ENCODE measurements around the gene FGFR2. TPM values are rescaled to one million over a fixed set of nuclear protein-coding genes. Genes with fewer than 3 reads are reported as not detected.
A peak's percentile ranks its signal among the peaks of the same experiment; 100 is the strongest.

FGFR2 gene
- total RNA-seq, 1 donor from 2014 or later = 88.3 TPM

- H3K36me3 Mint-ChIP-seq = no peaks in the 10 kb centered on the region
- no peak for DNase-seq (ENCODE audit: low spot score in 2 of 2, unreplicated experiment in 2 of 2)
- H3K27ac Mint-ChIP-seq = peak overlapping the region; percentile 80
- no peak for TF ChIP-seq CTCF (IDR thresholded peaks at IDR 0.05; ENCODE audit: unreplicated experiment)
- no peaks in the 10 kb centered on the region for H3K9me3 Mint-ChIP-seq
- H3K27me3 Mint-ChIP-seq (ENCODE audit: low read depth) = no peaks in the 10 kb centered on the region
- peaks cover 33% of the 10 kb centered on the region for H3K4me1 Mint-ChIP-seq
- H3K4me3 Mint-ChIP-seq = no peak overlapping the region
These were observed 160.6 kb downstream of the FGFR2 start for GRCh38 chr10:121437596-121437995.

GRCh38 chr10:121436630-121437341, 161.5 kb downstream of the FGFR2 start:
- Mint-ChIP-seq H3K4me3 (no peak overlapping the region), H3K9me3 (no peaks in the 10 kb centered on the region), H3K36me3 (no peaks in the 10 kb centered on the region), H3K27ac (peak overlapping the region; percentile 80), H3K27me3 (ENCODE audit: low read depth) (no peaks in the 10 kb centered on the region), H3K4me1 (peaks cover 33% of the 10 kb centered on the region)
- no peak for TF ChIP-seq CTCF (IDR thresholded peaks at IDR 0.05; ENCODE audit: unreplicated experiment)
- DNase-seq (ENCODE audit: low spot score in 2 of 2, unreplicated experiment in 2 of 2) = no peak

GRCh38 chr10:121436281-121436629, 162.0 kb downstream of the FGFR2 start:
- no peak overlapping the region for H3K4me3 Mint-ChIP-seq

GRCh38 chr10:121435099-121435875, 163.0 kb downstream of the FGFR2 start:
- H3K36me3 Mint-ChIP-seq = no peaks in the 10 kb centered on the region
- no peak overlapping the region for H3K4me3 Mint-ChIP-seq
- H3K4me1 Mint-ChIP-seq = peaks cover 33% of the 10 kb centered on the region
- no peaks in the 10 kb centered on the region for H3K9me3 Mint-ChIP-seq
- TF ChIP-seq CTCF (IDR thresholded peaks at IDR 0.05; ENCODE audit: unreplicated experiment) = no peak
- peak overlapping the region; percentile 10 for H3K27ac Mint-ChIP-seq
- no peak for DNase-seq (ENCODE audit: low spot score in 2 of 2, unreplicated experiment in 2 of 2)
- H3K27me3 Mint-ChIP-seq (ENCODE audit: low read depth) = no peaks in the 10 kb centered on the region

More at GRCh38 chr10:121436281-121436629, 162.0 kb downstream of the FGFR2 start:
- H3K27ac Mint-ChIP-seq = peak overlapping the region; percentile 80
- no peak for DNase-seq (ENCODE audit: low spot score in 2 of 2, unreplicated experiment in 2 of 2)
- H3K27me3 Mint-ChIP-seq (ENCODE audit: low read depth) = no peaks in the 10 kb centered on the region
- no peaks in the 10 kb centered on the region for H3K9me3 Mint-ChIP-seq
- TF ChIP-seq CTCF (IDR thresholded peaks at IDR 0.05; ENCODE audit: unreplicated experiment) = no peak
- H3K4me1 Mint-ChIP-seq = peaks cover 33% of the 10 kb centered on the region
- no peaks in the 10 kb centered on the region for H3K36me3 Mint-ChIP-seq

- no peaks in the 10 kb centered on the region for H3K36me3 Mint-ChIP-seq
- peaks cover 33% of the 10 kb centered on the region for H3K4me1 Mint-ChIP-seq
- H3K27me3 Mint-ChIP-seq (ENCODE audit: low read depth) = no peaks in the 10 kb centered on the region
- no peak for TF ChIP-seq CTCF (IDR thresholded peaks at IDR 0.05; ENCODE audit: unreplicated experiment)
- no peak overlapping the region for H3K27ac Mint-ChIP-seq
- H3K4me3 Mint-ChIP-seq = no peak overlapping the region
- no peaks in the 10 kb centered on the region for H3K9me3 Mint-ChIP-seq
- DNase-seq (ENCODE audit: low spot score in 2 of 2, unreplicated experiment in 2 of 2) = no peak
These were observed 164.3 kb downstream of the FGFR2 start for GRCh38 chr10:121433965-121434364.
